ENCODE results near the gene HEPACAM.

Gene HEPACAM

DNA sequence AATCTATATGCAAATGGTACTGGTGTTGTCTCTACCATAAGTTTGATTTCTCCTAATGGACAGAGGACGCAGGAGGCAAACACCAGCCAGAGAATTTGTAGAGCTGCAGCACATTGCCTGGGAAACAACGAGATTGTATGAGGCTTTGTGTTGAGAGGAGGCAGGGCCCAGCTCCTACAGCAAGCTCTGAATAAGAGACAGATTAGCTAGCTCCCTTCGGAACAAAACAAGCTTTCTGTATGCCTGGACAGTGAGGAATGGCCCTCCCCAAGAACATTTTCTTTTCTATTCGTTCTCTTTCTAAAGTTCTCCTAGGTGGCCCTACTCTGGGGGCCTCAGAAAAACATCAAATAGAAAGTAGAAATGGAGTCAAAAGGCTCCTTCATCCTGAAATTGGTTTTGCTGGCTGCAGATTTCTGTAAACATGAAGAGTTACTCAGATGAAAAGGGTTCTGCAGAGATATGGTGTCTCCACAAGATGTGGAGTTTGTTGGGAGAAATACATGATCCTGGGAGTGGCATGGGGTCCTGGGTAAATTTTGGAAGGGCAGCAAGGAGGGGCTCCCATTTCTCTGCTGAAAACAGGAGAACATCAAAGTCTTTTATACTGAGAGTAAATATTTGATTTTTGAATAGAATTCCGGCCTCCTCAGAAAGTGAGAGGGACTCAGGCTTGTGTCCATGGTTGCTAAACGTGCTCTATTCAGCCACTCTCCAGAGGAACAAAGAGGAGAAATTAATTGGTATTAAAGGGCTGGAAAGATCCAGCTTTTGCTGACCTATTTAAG lies 6.8 kb upstream of the HEPACAM start:
- no peak for DNase-seq (ENCODE audit: low spot score)

GRCh38 chr11:124941703-124942102 lies 5.9 kb upstream of the HEPACAM start:
- DNase-seq (ENCODE audit: low spot score) = no peak

DNA sequence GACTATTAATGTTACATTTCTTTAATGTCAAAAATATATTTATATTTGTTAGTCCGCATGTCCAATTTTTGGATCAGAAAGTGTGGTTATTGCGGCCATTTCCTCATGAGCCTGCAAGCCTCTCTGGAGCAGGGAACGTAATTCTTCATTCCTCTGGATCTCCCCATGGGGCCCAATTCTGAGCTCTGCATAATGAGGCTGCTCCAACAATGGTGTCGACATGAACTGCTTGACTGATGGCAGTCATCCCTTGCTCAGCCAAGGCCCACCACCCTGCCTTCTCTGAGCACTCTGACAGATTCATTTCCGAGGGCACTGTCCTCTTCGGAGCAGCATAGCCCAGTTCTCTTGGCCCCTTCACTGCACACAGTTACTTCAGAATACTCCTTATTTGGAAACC lies 3.1 kb upstream of the HEPACAM start:
- DNase-seq (ENCODE audit: low spot score) = no peak

- no peak for DNase-seq (ENCODE audit: low spot score)
Observed at GRCh38 chr11:124938206-124938765, 2.4 kb upstream of the HEPACAM start.

- DNase-seq (ENCODE audit: low spot score) = no peak
Observed at GRCh38 chr11:124937336-124937935, 1.6 kb upstream of the HEPACAM start.

DNA sequence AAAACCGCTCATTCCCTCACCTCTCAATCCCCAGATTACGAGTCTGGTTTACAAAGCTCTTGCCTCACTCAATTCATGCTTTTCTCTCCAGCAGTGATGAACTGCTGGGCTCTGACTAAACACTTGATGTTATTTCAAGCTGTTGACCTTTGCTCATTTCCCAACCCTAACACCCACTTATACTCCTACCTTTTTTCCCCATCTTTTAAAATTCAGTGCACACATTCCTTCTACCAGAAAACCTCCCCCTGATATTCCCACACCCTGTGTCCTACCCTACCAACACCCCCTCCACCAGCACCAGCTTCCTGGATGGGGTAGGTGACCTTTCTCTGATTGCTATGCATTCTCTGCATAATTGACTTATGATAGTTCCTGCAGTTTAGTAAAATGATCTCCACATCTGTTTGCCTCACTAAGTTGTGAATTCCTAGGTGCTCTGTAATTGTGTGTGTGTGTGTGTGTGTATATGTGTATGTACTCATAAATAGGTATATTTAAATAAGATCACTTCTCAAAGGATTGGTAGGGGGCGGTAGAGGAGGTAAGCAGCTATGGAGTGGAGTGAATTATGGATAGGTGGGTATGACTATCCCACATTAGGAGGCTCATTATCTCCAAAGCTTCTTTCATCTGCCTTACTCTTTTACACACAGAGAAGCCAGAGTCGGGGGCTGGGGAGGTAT lies 842 bp downstream of the HEPACAM start:
- no peak for DNase-seq (ENCODE audit: low spot score)

- DNase-seq (ENCODE audit: low spot score) = no peak
Observed at GRCh38 chr11:124930799-124931198, 5.0 kb downstream of the HEPACAM start.

GRCh38 chr11:124928942-124929665 lies 6.7 kb downstream of the HEPACAM start:
- no peak for DNase-seq (ENCODE audit: low spot score)

DNA sequence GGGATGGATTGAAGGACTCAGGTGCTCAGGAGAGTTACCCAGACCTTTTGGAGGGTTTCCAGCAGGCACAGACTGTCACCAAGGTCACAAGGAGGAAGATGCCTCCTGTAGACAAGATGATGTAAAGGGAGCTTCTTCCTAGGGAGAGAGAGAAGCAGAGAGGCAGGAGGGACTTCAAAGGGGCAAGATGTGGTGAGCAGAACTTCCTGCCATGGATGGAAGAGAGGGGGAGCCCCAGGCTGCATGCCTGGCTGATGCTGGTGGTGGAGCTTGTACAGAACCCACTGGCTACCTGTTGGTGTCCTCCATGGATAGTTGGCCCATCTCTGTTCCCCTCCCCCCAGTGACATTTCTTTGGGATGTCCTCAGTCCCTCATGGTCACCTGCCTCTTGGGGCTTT lies 12.6 kb downstream of the HEPACAM start:
- no peak for DNase-seq (ENCODE audit: low spot score)

DNA sequence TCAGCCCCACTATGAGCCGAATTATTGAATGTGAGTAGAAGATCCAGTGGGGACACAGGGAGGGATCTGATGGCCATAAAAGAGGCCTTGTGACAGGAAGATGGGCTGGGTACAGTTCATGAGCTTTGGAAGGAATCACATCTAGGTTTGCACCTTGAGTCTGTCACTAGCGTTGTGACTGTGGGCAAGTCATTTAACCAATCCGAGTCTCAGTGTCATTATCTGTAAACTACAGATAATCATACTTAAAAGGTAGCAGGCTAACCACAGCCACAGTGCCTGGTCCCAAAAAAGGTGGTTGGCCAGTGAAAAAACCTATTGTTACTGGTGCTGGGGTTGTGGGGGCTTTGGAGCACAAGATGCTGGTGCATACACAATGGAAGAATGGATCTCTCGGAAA lies 13.0 kb downstream of the HEPACAM start:
- DNase-seq (ENCODE audit: low spot score) = no peak

DNA sequence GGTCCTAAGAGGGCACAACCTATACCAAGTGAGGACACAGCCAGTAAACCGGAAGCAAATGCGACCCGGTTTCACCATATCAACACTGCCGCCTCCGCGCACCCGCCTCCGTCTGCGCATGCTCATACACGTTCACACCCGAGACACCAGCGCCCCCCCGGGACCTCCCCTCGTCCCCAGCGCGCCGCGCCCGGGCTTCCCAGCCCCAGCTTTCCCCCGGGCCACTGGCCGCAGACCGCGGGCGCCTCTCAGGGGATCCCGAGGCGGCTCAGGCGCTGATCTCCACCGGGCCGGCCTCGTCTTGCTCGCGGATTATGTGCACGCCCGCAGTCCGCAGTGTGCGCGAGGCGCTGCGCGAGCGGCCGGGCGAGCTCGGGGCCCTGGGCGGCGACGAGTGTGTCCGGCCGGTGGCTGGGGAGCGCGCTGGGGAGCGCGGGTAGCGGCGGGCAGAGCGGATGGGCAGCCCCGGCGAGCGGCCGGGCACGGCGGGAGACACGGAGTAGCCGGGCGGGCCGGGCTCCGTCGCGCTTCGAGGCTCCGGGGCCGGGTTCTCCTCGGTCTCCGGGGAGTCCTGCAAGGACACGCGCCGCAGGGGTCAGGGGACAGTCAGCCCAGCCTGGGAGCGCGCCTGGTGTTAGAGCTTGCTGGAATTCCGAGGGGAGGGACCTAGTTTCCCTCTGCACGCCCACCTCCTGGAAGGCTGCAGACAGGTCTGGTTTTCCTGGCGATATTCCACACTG lies 14.8 kb downstream of the HEPACAM start:
- DNase-seq (ENCODE audit: low spot score) = no peak

- DNase-seq (ENCODE audit: low spot score) = no peak
Observed at GRCh38 chr11:124920356-124920755, 15.5 kb downstream of the HEPACAM start.

DNA sequence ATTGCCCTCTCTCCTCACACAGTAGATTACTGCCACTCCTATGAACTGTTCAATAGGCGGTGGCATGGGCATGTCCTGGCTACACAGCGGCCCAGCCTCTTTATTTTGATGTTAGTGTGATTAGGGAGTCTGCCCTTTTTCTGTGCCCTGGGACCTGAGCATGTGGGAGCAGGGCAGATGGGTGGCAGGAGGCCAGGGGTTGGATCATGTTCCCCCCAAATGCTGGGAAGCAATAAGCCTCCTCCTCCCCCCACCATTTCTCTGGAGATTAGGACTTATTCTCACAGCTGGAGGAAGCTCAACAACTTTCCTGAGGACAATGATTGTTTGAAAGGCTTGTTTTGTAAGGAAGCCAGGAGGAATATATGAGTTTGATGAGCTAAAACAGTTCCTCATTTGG lies 15.9 kb downstream of the HEPACAM start:
- DNase-seq (ENCODE audit: low spot score) = no peak

- DNase-seq (ENCODE audit: low spot score) = no peak
Observed at GRCh38 chr11:124918950-124919349, 16.9 kb downstream of the HEPACAM start, which contains the start of gene HEPN1. TSS of gene HEPN1 (plus strand) at chr11:124919250.

DNA sequence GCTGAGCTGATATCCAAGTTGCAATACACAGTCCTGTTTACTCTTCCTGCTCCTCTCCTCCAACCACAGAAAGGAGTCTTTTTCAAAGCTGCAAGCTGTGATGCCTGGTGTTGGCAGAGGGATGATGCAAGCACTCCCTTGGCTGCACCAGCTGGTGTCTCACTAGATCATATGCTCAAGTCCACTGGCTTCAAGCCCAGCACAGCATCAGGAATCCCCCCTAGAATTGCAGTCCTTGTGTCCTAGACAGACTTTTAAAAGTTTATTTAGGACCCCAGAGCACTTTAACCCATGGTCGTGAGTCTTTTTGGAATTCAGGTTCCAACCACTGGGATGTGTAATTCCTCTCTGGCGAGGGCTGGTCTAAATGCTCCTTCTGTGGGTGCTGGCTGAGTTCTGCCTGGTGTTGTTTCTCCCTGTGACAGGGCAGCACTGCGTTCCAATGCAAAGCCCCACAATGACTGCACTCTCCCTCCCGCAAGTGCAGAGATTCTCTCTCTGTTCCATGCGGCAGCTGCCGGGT lies 18.7 kb downstream of the HEPACAM start:
- no peak for DNase-seq (ENCODE audit: low spot score)

DNA sequence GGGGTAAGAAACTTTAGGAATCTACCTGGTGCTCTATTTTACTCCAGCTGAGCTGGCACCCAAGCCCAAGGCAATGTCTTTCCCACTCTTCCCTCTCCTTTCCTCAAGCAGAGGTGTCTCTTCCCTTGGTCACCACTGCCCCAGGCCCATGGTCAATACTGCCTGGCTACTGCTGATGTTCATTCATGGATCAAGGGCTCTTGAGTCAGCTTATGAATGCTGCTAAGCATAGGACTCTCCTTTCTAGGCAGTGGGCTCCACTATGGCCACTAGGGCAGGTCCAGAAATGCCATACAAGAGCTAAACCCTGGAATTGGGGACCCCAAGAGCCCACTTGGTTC lies 19.5 kb downstream of the HEPACAM start:
- DNase-seq (ENCODE audit: low spot score) = no peak

- DNase-seq (ENCODE audit: low spot score) = no peak
Observed at GRCh38 chr11:124915541-124916369, 20.1 kb downstream of the HEPACAM start.

- DNase-seq (ENCODE audit: low spot score) = no peak
Observed at GRCh38 chr11:124902616-124903015, 33.2 kb downstream of the HEPACAM start.

- DNase-seq (ENCODE audit: low spot score) = peak; percentile 87
Observed at GRCh38 chr11:124900464-124900863, 35.4 kb downstream of the HEPACAM start.

DNA sequence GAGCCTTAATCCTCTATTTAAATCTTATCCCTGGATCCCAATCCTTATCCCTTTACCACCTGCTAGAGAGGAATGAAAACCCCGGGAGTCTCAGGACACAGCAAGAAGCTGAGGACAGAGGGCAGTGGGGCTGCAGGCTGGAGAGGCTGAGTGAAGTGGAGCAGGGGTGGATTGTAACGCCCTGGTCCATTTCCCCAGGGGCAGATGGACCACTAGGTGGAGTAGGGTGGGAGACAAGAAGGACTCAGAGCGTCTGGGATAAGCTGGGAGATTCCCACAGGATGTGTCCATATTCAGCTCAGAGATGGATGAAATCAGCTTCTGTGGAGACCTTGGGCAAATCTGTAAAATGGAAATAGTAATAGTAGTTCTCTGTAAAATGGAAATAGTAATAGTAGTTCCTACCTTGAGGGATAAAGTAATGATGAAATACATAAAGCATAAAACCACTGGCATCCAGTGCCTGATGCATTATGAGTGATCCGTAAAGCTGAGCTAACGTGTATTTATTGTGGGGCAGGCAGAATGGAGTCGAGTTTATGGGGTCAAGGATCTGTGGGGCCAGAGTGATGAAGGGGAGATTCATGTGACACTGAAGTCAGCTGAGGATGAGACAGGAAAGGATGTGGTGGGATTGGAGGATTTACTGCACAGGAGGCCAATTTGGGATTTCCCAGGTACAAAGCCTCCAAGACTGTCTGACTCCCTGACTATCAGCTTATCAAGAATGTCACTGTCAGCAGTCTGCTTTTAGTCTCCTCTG lies 36.3 kb downstream of the HEPACAM start:
- no peak for DNase-seq (ENCODE audit: low spot score)

All from SW480 (cell line).